PC-9 (cell line): ENCODE data around the gene IER5L. TPM values are rescaled to one million over a fixed set of nuclear protein-coding genes. Genes with fewer than 3 reads are reported as not detected.

Experiments used
- BruUV-seq: library from RNA; stranded (reverse); fragments of 400-500 nt; replicated peaks from 2 replicates; lab custom pipeline; 2021; lab: Mats Ljungman, UMichigan
- CTCF ChIA-PET: fragments of 300-600 bp; sonication (Branson Sonifier 250); formaldehyde crosslinking; loops from one replicate; lab custom pipeline; 2022; ENCODE audit warnings: antibody characterized with exemption; lab: Charles Lee
- POLR2A ChIA-PET: fragments of 300-600 bp; sonication (Branson Sonifier 250); formaldehyde crosslinking; loops from one replicate; lab custom pipeline; 2022; ENCODE audit warnings: antibody characterized with exemption; ENCODE audit not compliant: unreplicated experiment; lab: Charles Lee
- DNase-seq, 2 experiments: peaks; one replicate each; pipeline versions ENCODE4 v3.0.0 to v3.0.0-alpha.2; 2015 to 2022; ENCODE audit warnings: mixed read lengths in 1 of 2
- H2AFZ ChIP-seq: fragments of 200-600 bp; sonication (generic); 2 replicates; pipeline ENCODE4 v1.8.1; 2017; ENCODE audit warnings: antibody characterized with exemption
- H3F3A ChIP-seq: fragments of 200-600 bp; sonication (generic); 2 replicates; pipeline ENCODE4 v1.8.1; 2017; ENCODE audit warnings: antibody characterized with exemption, mild to moderate bottlenecking, low read depth; ENCODE audit not compliant: insufficient read depth
- H3K27ac ChIP-seq: fragments of 200-600 bp; sonication (generic); 2 replicates; pipeline ENCODE4 v1.6.1; 2016; ENCODE audit warnings: mixed run types
- H3K27me3 ChIP-seq: fragments of 200-600 bp; sonication (generic); 2 replicates; pipeline ENCODE4 v1.6.1; 2016; ENCODE audit warnings: low read depth, mixed run types; ENCODE audit not compliant: insufficient read depth
- H3K36me3 ChIP-seq: fragments of 200-600 bp; sonication (generic); 2 replicates; pipeline ENCODE4 v1.6.1; 2016; ENCODE audit warnings: low read depth, mixed run types
- H3K4me1 ChIP-seq: fragments of 200-600 bp; sonication (generic); replicated peaks from 2 replicates; pipeline ENCODE4 v1.6.1; 2016; ENCODE audit warnings: mixed run types; ENCODE audit not compliant: insufficient read depth
- H3K4me2 ChIP-seq: fragments of 200-600 bp; sonication (generic); 2 replicates; pipeline ENCODE4 v1.6.1; 2017; ENCODE audit warnings: mixed run types
- H3K4me3 ChIP-seq: fragments of 200-600 bp; sonication (generic); 2 replicates; pipeline ENCODE4 v1.6.1; 2016; ENCODE audit warnings: mixed run types
- H3K79me2 ChIP-seq: fragments of 200-600 bp; sonication (generic); 2 replicates; pipeline ENCODE4 v1.6.1; 2017; ENCODE audit warnings: low read depth, mixed run types
- H3K9me2 ChIP-seq: fragments of 200-600 bp; sonication (generic); 2 replicates; pipeline ENCODE4 v1.8.1; 2017; ENCODE audit warnings: mild to moderate bottlenecking; ENCODE audit not compliant: insufficient read depth
- H3K9me3 ChIP-seq: fragments of 200-600 bp; sonication (generic); 2 replicates; pipeline ENCODE4 v1.8.1; 2016; ENCODE audit warnings: low read depth; ENCODE audit not compliant: insufficient read depth
- H4K20me1 ChIP-seq: fragments of 200-600 bp; sonication (generic); 2 replicates; pipeline ENCODE4 v1.8.1; 2017; ENCODE audit not compliant: insufficient read depth
- CTCF ChIP-seq: fragments of 200-600 bp; sonication (generic); conservative IDR thresholded peaks from 2 replicates; pipeline ENCODE4 v1.6.1; 2017; ENCODE audit warnings: mixed run types, antibody characterized with exemption, mild to moderate bottlenecking, moderate library complexity
- EZH2 ChIP-seq: fragments of 200-600 bp; sonication (generic); IDR thresholded peaks from 2 replicates; pipeline ENCODE4 v1.8.0; 2017; ENCODE audit warnings: antibody characterized with exemption, low read depth
- intact Hi-C: fragments of 100-400 bp; cut with micrococcal nuclease; formaldehyde crosslinking; loops from one replicate; pipeline ENCODE4 v1.10.0; 2022; ENCODE audit not compliant: unreplicated experiment
- total RNA-seq: library from RNA; stranded (reverse); gene quantifications from 2 replicates; pipeline ENCODE4 v1.2.3, GENCODE V29; 2021

The IER5L gene
- total RNA-seq, 1 experiment from 2014 or later: 37.3 TPM

GRCh38 chr9:129148463-129149204, 29.4 kb downstream of the IER5L start:
- Histone ChIP-seq H3K79me2 (no peaks in the 10 kb centered on the region), H3K36me3 (no peaks in the 10 kb centered on the region), H3K4me2 (no peak overlapping the region), H3K9me2 (no peaks in the 10 kb centered on the region), H2AFZ (no peak overlapping the region), H3K4me3 (no peak overlapping the region), H3K9me3 (no peaks in the 10 kb centered on the region), H3F3A (peaks cover 18% of the 10 kb centered on the region; the same call in 1 of the 2 replicates), H3K27me3 (no peaks in the 10 kb centered on the region), H4K20me1 (no peaks in the 10 kb centered on the region), H3K27ac (no peak overlapping the region), H3K4me1 (peaks cover 14% of the 10 kb centered on the region)
- BruUV-seq: no TSS peak
- ChIA-PET CTCF (no interaction called here), POLR2A (interaction anchor here (0.6 to 0.7 kb wide), 2 partner anchors 29 to 35 kb away, joined by 5 to 7 read pairs; partner anchors contain the start of gene IER5L)
- TF ChIP-seq CTCF (no peak), EZH2 (no peak)
- intact Hi-C loops: no loop called here
- DNase-seq: no peak

GRCh38 chr9:129146441-129146941, 31.6 kb downstream of the IER5L start:
- Histone ChIP-seq H3K4me1 (peaks cover 32% of the 10 kb centered on the region), H3K79me2 (peaks cover 11% of the 10 kb centered on the region), H3K27ac (peak overlapping the region; percentile 33), H3K36me3 (0 out of 2 replicates have a peak, but pooled peaks cover 5% of the 10 kb centered on the region), H3F3A (peaks cover 27% of the 10 kb centered on the region; the same call in 1 of the 2 replicates), H4K20me1 (no peaks in the 10 kb centered on the region), H3K9me2 (no peaks in the 10 kb centered on the region), H3K9me3 (no peaks in the 10 kb centered on the region), H3K4me2 (no peak overlapping the region), H3K27me3 (no peaks in the 10 kb centered on the region), H2AFZ (no peak overlapping the region), H3K4me3 (no peak overlapping the region)
- BruUV-seq: no TSS peak
- intact Hi-C loops: no loop called here
- no peak for TF ChIP-seq CTCF
- no peak for TF ChIP-seq EZH2
- CTCF ChIA-PET: interaction anchor here (0.6 to 0.9 kb wide), 2 partner anchors 20 to 129 kb away, joined by 3 to 5 read pairs; no protein-coding TSS in a partner anchor
- DNase-seq: peak in 1 of 2 experiments; percentile 39
- POLR2A ChIA-PET: interaction anchor here (0.6 to 1.1 kb wide), 3 partner anchors 234 to 479 kb away, joined by 3 to 9 read pairs (median 3); no protein-coding TSS in a partner anchor

GRCh38 chr9:129145841-129146292, 32.2 kb downstream of the IER5L start:
- peaks cover 17% of the 10 kb centered on the region for H3K79me2 ChIP-seq
- no peak overlapping the region for H3K4me3 ChIP-seq
- no peaks in the 10 kb centered on the region for H3K9me3 ChIP-seq
- ChIA-PET POLR2A (interaction anchor here (0.6 to 1.1 kb wide), 2 partner anchors 349 to 480 kb away, joined by 3 to 9 read pairs; no protein-coding TSS in a partner anchor), CTCF (interaction anchor here (0.6 to 0.9 kb wide), 3 partner anchors 21 to 214 kb away, joined by 3 to 5 read pairs (median 4); no protein-coding TSS in a partner anchor)
- BruUV-seq: no TSS peak
- H3K4me1 ChIP-seq: peaks cover 38% of the 10 kb centered on the region
- intact Hi-C loops: no loop called here
- H3F3A ChIP-seq: peaks cover 30% of the 10 kb centered on the region; the same call in 1 of the 2 replicates
- H4K20me1 ChIP-seq: no peaks in the 10 kb centered on the region
- peak overlapping the region; percentile 33 for H3K27ac ChIP-seq
- peak overlapping the region; percentile 19; the same call in 1 of the 2 replicates for H3K4me2 ChIP-seq
- H3K9me2 ChIP-seq: no peaks in the 10 kb centered on the region
- DNase-seq: peak in 1 of 2 experiments; percentile 65
- no peaks in the 10 kb centered on the region for H3K27me3 ChIP-seq
- 0 out of 2 replicates have a peak, but pooled peaks cover 5% of the 10 kb centered on the region for H3K36me3 ChIP-seq
- TF ChIP-seq EZH2: no peak
- no peak for TF ChIP-seq CTCF
- no peak overlapping the region for H2AFZ ChIP-seq
